WERI-Rb-1 (cell line): ENCODE results near the gene CEP85L.

Experiments
- DNase-seq: peaks from one replicate; pipeline ENCODE4 v3.0.0-alpha.2; 2020
- H3K27ac ChIP-seq: fragments of 250-450 bp; sonication (Bioruptor Pico); 2 replicates; pipeline ENCODE4 v1.5.1; 2020; ENCODE audit warnings: mild to moderate bottlenecking, moderate library complexity
- H3K27me3 ChIP-seq: fragments of 250-450 bp; sonication (Bioruptor Pico); 2 replicates; pipeline ENCODE4 v1.5.1; 2021; ENCODE audit warnings: mild to moderate bottlenecking, low read depth, moderate library complexity; ENCODE audit not compliant: insufficient read depth, severe bottlenecking
- H3K36me3 ChIP-seq: fragments of 250-450 bp; sonication (Bioruptor Pico); 2 replicates; pipeline ENCODE4 v1.5.1; 2020; ENCODE audit warnings: mild to moderate bottlenecking, moderate library complexity
- H3K4me3 ChIP-seq: 2 replicates; pipeline ENCODE4 v1.5.1; 2011; ENCODE audit warnings: low read depth, mild to moderate bottlenecking, control low read depth, low read length
- H3K9me3 ChIP-seq: fragments of 250-450 bp; sonication (Bioruptor Pico); 2 replicates; pipeline ENCODE4 v1.5.1; 2021; ENCODE audit warnings: mild to moderate bottlenecking, moderate library complexity; ENCODE audit not compliant: severe bottlenecking
- TF ChIP-seq, protein P1 (sequence below): IDR thresholded peaks from 2 replicates; pipeline ENCODE4 v1.5.1; 2011; ENCODE audit warnings: low read depth, mild to moderate bottlenecking, control low read depth, inconsistent platforms, low read length

Gene CEP85L

GRCh38 chr6:118551063-118552053 lies 100.0 kb downstream of the CEP85L start:
- no peak for DNase-seq
- no peaks in the 10 kb centered on the region for H3K36me3 ChIP-seq
- no peak overlapping the region for H3K4me3 ChIP-seq
- TF ChIP-seq, protein P1, sequence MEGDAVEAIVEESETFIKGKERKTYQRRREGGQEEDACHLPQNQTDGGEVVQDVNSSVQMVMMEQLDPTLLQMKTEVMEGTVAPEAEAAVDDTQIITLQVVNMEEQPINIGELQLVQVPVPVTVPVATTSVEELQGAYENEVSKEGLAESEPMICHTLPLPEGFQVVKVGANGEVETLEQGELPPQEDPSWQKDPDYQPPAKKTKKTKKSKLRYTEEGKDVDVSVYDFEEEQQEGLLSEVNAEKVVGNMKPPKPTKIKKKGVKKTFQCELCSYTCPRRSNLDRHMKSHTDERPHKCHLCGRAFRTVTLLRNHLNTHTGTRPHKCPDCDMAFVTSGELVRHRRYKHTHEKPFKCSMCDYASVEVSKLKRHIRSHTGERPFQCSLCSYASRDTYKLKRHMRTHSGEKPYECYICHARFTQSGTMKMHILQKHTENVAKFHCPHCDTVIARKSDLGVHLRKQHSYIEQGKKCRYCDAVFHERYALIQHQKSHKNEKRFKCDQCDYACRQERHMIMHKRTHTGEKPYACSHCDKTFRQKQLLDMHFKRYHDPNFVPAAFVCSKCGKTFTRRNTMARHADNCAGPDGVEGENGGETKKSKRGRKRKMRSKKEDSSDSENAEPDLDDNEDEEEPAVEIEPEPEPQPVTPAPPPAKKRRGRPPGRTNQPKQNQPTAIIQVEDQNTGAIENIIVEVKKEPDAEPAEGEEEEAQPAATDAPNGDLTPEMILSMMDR: peak; percentile 46
- H3K9me3 ChIP-seq: no peaks in the 10 kb centered on the region
- H3K27ac ChIP-seq: no peak overlapping the region
- no peaks in the 10 kb centered on the region for H3K27me3 ChIP-seq

DNA sequence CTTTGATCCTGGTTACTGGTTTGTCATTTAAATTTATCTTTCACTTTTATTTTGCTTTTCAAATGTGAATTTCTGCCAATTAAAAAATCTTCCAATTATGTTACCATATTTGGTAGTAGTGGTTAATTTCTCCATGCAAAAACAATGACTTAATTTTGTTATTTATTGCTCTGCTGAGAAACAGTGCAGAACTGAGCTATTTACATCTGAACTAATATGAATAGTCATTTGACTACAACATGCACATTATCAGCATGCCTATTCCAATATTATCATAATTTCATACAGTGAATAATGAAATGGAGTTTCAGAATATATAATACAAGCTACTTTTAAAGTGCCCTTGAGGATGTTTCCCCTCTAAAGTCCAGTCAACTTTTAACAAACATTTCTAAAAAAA lies 102.8 kb downstream of the CEP85L start:
- TF ChIP-seq, protein P1: no peak
- Histone ChIP-seq H3K4me3 (no peak overlapping the region), H3K27ac (no peak overlapping the region), H3K27me3 (no peaks in the 10 kb centered on the region), H3K36me3 (no peaks in the 10 kb centered on the region), H3K9me3 (no peaks in the 10 kb centered on the region)
- no peak for DNase-seq

DNA sequence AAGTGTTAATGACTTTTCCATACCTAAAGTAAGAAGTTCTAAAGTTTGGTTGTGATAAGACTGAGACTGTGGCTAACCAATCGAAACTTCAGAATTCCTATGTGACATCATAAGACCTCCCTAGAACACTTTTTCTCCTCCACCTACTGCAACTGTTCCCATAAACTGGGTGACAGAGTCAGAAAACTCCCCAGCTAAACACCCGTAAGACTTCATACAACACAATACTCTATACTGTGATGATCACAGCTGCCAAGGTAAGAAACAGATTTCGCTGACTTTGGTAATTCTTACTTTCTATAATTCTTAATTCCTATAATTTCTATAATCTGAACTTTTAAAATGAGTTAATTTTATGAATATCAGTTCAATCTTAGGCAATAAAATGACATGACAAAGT lies 103.3 kb downstream of the CEP85L start, which contains the start of gene PLN:
Gene PLN, plus strand, starts transcription at position 161 of the 400 bp plus-strand sequence. CDS start 10,626 bp downstream, outside the sequence.
- Histone ChIP-seq H3K9me3 (no peaks in the 10 kb centered on the region), H3K27ac (no peak within 1 kb of the TSS), H3K36me3 (no peaks in the 10 kb centered on the region), H3K4me3 (no peak within 1 kb of the TSS), H3K27me3 (no peaks in the 10 kb centered on the region)
- TF ChIP-seq, protein P1: no peak
- DNase-seq: no peak

DNA sequence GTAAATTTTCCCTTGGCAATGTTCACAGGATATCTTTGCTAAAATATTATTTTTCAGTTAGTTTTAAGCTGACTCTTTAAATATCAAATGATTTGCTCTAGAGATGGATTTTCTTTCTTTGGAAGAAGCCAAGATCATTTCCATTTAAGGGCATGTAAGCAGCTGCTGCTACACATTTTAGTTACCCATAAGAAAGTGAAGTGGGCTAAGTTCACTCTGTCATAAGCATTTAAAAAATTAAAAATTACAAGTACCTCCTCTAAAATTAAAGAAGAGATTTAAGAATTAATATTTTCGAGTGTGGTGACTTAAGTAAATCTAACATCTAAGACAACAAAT lies 104.5 kb downstream of the CEP85L start:
- TF ChIP-seq, protein P1: no peak
- Histone ChIP-seq H3K36me3 (no peaks in the 10 kb centered on the region), H3K27me3 (no peaks in the 10 kb centered on the region), H3K27ac (no peak overlapping the region), H3K4me3 (no peak overlapping the region), H3K9me3 (no peaks in the 10 kb centered on the region)
- no peak for DNase-seq

DNA sequence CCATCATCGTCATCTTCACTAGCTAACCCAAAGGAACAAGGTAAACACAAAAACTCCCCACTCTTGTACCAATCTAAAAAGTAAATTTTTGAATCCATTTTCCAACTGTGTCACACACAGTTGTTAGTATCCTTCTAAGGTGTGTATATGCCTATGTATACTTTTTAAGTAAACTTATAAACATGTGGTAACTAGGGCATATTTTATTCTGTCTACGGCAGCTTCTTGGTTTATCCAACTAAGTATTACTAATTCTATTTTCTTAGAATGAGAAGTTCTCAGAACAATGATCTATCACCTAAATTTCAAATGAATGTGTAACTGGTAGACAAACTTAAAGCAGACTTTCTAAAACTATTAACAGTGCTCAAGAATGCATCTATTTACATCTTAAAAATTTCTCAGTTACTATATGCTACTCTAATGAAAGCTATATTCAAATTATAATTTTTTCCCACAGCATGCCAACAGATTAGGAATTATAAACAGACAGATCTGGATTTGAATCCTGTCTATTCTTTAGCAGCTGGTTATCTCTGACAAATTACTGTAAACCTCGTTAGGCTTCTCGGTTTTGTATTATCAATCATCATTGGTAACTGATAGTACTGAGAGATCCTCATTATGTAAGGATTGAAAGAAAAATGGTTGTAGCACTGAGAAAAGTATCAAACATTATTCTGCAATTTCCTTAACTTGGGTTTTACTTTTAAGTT lies 105.1 kb downstream of the CEP85L start:
- TF ChIP-seq, protein P1: no peak
- no peaks in the 10 kb centered on the region for H3K27me3 ChIP-seq
- no peak overlapping the region for H3K4me3 ChIP-seq
- H3K36me3 ChIP-seq: no peaks in the 10 kb centered on the region
- no peak overlapping the region for H3K27ac ChIP-seq
- no peak for DNase-seq
- no peaks in the 10 kb centered on the region for H3K9me3 ChIP-seq
